Measurements from ENCODE around the gene RAB17.
"Not testable (repeated sequence)": the region's sequence is repeated elsewhere in the genome, so short reads cannot be mapped to it uniquely, and the experiment has no call there.

Gene RAB17

GRCh38 chr2:237598468-237599208 is 8.1 kb upstream of the RAB17 start:
- DNase-seq (ENCODE audit: low read depth) = no peak

DNA sequence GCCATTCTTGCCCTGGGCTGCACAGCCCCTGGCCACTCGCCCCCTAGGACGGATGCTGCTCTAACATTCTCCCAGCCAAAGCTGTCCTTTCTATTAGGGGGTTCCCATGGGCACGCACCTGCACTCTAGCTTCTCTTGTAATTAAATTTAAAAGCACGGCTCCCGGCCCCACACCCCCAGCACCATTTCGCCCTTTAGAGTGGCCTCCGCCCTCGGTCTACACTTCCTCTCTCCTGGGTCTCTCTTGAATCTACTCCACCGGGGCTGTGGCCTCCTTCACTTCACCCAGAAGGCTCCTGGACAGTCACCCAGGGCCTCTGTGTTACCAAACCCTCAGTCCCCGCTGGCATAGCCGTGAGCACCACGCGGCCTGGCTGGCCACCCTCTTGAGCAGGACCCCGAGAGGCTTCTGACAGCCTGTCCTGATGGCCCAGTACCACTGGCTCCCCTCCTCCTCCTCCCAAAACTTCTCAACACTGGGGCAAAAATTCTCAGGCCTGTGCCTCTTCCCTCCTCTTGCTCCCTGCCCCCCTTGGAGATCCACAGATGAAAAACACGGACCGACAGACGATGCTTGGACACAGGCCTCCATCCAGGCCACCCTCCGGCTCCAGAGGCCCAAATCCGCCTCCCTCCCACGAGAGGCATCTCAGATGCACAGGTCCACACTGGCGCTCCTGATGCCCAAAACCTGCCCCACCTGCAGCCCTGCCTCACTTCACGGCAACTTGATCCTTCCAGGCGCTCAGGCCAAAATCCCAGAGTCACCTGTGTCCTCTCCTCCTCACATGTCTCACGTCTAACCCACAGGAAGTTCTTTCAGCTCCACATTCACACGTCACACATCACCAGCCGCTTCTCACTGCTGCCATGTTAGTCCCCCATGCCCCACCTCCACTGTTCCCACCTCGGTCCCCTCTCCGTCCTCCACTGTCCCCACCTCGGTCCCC is 6.9 kb upstream of the RAB17 start:
- DNase-seq (ENCODE audit: low read depth) = no peak

DNA sequence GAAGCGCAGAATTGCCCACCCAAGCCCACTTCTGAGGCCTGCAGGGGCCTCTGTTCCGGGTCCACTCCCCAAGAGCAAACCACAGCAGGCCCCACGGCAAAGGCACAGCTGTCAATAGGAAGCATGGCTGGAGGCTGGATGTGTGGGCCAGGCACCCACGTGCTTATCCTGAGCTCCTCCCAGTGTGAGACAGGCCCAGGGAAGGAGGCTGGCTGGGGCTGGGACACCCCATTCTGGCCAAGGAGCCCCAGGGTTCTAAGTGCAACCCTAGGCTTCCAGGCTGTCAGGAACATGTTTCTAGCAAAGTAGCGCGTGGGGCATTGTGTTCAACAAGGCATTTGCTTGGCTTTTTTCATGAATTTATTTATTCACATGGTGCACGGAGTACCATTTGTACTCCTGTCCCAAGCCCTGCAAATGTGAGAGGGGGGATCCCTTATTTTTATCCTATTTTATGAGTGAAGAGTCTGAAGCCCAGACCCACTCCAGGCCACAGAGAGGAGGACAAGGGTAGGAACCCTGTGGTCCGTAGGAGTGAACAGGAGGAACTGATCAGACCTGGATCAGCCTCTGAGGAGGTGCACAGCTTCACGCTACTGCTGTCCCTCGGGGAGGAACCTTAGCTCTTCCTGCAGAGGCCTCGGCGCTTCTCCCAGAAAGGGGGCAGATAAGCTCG is 6.1 kb upstream of the RAB17 start:
- no peak for DNase-seq (ENCODE audit: low read depth)

- not testable (repeated sequence) for DNase-seq (ENCODE audit: low read depth)
Observed at GRCh38 chr2:237595829-237596519, 5.4 kb upstream of the RAB17 start.

- DNase-seq (ENCODE audit: low read depth) = no peak
Observed at GRCh38 chr2:237594514-237594871, 4.0 kb upstream of the RAB17 start.

GRCh38 chr2:237593596-237594320 is 3.2 kb upstream of the RAB17 start:
- DNase-seq (ENCODE audit: low read depth) = no peak

DNA sequence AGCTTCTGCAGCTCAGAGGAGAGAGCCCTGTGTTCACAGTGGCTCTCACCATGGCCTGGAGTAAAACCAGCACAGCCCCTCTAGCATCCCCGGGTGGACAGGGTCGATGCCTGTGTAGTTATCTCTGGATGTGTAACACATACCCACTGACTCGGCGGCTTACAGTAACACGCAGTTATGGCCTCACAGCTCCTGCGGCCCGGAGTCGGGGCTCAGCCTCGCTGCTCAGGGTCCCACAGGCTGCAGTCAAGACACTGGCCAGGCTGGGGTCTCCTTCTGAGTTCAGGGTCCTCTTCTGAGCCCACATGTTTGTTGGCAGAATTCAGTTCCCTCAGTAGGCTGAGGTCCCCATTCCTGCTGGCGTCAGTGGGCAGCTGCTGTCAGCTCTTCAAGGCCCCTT is 2.5 kb upstream of the RAB17 start:
- no peak for DNase-seq (ENCODE audit: low read depth)

GRCh38 chr2:237592425-237592980 is 2.0 kb upstream of the RAB17 start:
- no peak for DNase-seq (ENCODE audit: low read depth)

DNA sequence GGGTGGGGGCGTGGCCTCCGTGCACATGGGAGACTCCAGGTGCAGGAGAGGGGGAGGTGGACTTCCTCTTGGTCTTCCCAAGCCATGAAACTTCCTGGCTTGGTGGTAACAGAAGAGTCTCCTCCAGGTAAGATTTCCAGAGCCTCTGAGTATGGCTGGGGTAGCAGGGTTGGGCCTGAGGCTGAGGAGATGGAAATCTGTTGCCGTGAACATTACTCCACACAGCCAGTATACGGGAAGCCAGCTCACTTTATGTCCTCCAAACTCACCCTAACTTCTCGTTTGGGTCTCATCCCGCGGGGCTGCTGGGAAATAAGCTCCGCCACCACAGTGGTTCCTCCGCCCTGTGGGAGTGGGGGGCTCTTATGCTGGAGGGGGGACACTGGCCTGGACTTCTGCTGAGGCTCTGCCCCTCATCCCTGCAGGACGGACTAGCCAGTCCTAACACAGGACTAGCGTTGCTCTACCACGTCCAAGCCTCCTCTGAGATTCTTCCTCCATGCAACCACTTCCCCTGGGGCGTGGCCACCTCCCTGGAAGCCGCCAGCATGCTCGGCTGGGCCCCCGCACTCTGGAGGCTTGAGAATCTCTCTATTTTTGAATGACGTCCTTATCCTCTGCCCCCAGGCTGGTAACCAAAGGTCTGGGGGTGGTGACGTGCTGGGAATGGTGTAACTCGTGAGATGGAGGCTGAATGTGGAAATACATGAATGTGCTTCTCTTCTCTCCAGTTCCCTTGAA is 777 bp upstream of the RAB17 start:
- no peak for DNase-seq (ENCODE audit: low read depth)

DNA sequence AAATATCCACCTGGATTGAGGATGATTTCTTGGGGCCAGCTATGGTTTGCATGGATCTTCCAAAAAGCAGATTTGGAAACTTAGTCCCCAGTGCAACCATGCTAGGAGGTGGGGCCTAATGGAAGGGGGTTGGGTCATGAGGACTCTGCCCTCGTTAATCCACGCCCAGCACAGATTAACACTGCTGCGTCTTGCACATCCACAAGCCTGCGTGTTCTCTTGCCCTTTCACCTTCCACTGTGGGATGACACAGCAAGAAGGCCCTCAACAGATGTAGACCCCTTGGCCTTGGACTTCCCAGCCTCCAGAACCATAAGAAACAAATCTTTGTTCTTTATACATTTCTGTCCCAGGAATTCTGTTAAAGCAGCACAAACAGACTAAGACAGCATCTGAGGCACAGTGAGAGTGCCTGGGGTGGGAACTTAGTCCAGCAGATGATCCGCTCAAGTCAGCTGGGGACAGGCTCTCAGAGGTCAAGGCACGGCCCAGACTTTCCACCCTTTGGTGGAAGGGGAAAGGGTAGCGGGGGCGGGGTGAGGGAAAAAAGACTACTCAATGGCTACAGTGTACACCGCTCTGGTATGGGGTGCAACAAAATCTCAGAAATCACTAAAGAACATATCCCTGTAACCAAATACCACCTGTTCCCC is 2.4 kb downstream of the RAB17 start:
- DNase-seq (ENCODE audit: low read depth) = no peak

- no peak for DNase-seq (ENCODE audit: low read depth)
Observed at GRCh38 chr2:237585590-237586221, 4.8 kb downstream of the RAB17 start.

- no peak for DNase-seq (ENCODE audit: low read depth)
Observed at GRCh38 chr2:237583385-237584295, 6.9 kb downstream of the RAB17 start.

- DNase-seq (ENCODE audit: low read depth) = no peak
Observed at GRCh38 chr2:237581751-237582746, 8.5 kb downstream of the RAB17 start.

GRCh38 chr2:237581326-237581725 is 9.2 kb downstream of the RAB17 start:
- no peak for DNase-seq (ENCODE audit: low read depth)

DNA sequence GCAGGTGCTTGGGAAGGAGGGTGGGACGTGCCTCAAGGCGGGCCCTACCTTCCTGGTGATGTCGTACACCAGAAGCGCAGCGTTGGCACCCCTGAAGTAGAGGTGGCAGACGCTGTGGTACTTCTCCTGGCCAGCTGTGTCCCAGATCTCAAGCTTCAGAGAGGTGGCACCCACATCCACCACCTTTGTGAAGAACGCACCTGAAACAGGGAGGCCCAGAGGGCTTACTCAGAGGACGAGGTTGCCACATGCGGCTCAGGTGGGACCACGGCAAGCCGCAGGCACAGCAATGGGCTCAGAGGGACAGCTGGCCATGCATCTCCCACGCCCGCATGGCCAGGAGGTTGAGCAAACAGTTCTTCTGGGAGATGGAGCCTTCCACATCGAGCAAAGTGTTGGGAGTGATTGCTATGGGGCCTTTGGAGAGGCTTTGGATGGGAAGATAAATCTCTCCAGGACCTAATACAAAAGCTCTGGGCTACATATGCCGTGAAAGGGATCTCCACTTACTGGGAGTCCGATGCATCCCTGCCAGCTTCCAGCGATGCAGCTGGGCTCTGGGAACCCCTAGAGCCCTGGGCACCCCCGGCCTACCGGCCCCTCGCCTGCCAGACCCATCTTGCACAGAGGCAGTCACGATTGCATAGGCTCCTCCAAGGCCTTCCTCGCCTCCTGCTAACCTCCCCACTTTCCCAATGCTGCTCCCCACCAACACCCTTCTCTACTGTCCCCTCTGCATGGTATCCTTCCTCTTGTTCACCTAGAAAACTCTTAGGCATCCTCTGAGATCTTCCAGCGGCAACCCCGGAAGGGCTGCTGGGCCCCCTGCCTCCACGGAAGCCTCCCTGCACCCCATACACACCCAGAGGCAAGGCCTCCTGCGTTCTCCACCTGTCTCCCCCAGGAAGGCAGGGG is 12.3 kb downstream of the RAB17 start:
- no peak for DNase-seq (ENCODE audit: low read depth)

- no peak for DNase-seq (ENCODE audit: low read depth)
Observed at GRCh38 chr2:237577458-237577857, 13.1 kb downstream of the RAB17 start.

All from non-pigmented ciliary epithelial cell (primary cell).